ENCODE data around the gene ATAD1.

ATAD1 gene

GRCh38 chr10:87724789-87725188 is 93.2 kb downstream of the ATAD1 start:
- Histone ChIP-seq H3K27me3 (ENCODE audit: insufficient read depth, poor library complexity, severe bottlenecking) (no peaks in the 10 kb centered on the region), H3K27ac (ENCODE audit: poor library complexity, severe bottlenecking) (no peak overlapping the region), H3K9me3 (ENCODE audit: severe bottlenecking) (no peaks in the 10 kb centered on the region), H3K4me1 (ENCODE audit: insufficient read depth, poor library complexity, severe bottlenecking) (no peaks in the 10 kb centered on the region), H3K36me3 (ENCODE audit: low read depth) (no peaks in the 10 kb centered on the region), H3K4me3 (ENCODE audit: severe bottlenecking) (no peak overlapping the region)
- DNase-seq (ENCODE audit: low spot score) (no peak), ATAC-seq (ENCODE audit: low read depth) (no peak)
- TF ChIP-seq CTCF (IDR thresholded peaks at IDR 0.05; ENCODE audit: poor library complexity, severe bottlenecking), result no peak

- Histone ChIP-seq H3K36me3 (ENCODE audit: low read depth) (no peaks in the 10 kb centered on the region), H3K27ac (ENCODE audit: poor library complexity, severe bottlenecking) (no peak overlapping the region), H3K4me3 (ENCODE audit: severe bottlenecking) (no peak overlapping the region), H3K9me3 (ENCODE audit: severe bottlenecking) (no peaks in the 10 kb centered on the region), H3K27me3 (ENCODE audit: insufficient read depth, poor library complexity, severe bottlenecking) (no peaks in the 10 kb centered on the region), H3K4me1 (ENCODE audit: insufficient read depth, poor library complexity, severe bottlenecking) (no peaks in the 10 kb centered on the region)
- no peak for TF ChIP-seq CTCF (IDR thresholded peaks at IDR 0.05; ENCODE audit: poor library complexity, severe bottlenecking)
- no peak for DNase-seq (ENCODE audit: low spot score)
- ATAC-seq (ENCODE audit: low read depth), result peak; percentile 35; the same call in 2 of the 3 replicates
These were observed 94.5 kb downstream of the ATAD1 start for GRCh38 chr10:87723500-87723899.

- Histone ChIP-seq H3K36me3 (ENCODE audit: low read depth) (no peaks in the 10 kb centered on the region), H3K4me1 (ENCODE audit: insufficient read depth, poor library complexity, severe bottlenecking) (no peaks in the 10 kb centered on the region), H3K27me3 (ENCODE audit: insufficient read depth, poor library complexity, severe bottlenecking) (no peaks in the 10 kb centered on the region), H3K9me3 (ENCODE audit: severe bottlenecking) (no peaks in the 10 kb centered on the region), H3K27ac (ENCODE audit: poor library complexity, severe bottlenecking) (no peak overlapping the region), H3K4me3 (ENCODE audit: severe bottlenecking) (no peak overlapping the region)
- DNase-seq (ENCODE audit: low spot score) (no peak), ATAC-seq (ENCODE audit: low read depth) (no peak)
- no peak for TF ChIP-seq CTCF (IDR thresholded peaks at IDR 0.05; ENCODE audit: poor library complexity, severe bottlenecking)
These were observed 95.3 kb downstream of the ATAD1 start for GRCh38 chr10:87722716-87723115.

GRCh38 chr10:87721781-87722180 is 96.2 kb downstream of the ATAD1 start:
- DNase-seq (ENCODE audit: low spot score) (no peak), ATAC-seq (ENCODE audit: low read depth) (no peak)
- H3K36me3 ChIP-seq (ENCODE audit: low read depth), result no peaks in the 10 kb centered on the region
- no peak overlapping the region for H3K4me3 ChIP-seq (ENCODE audit: severe bottlenecking)
- H3K27me3 ChIP-seq (ENCODE audit: insufficient read depth, poor library complexity, severe bottlenecking), result no peaks in the 10 kb centered on the region
- no peaks in the 10 kb centered on the region for H3K4me1 ChIP-seq (ENCODE audit: insufficient read depth, poor library complexity, severe bottlenecking)
- TF ChIP-seq CTCF (IDR thresholded peaks at IDR 0.05; ENCODE audit: poor library complexity, severe bottlenecking), result no peak
- H3K27ac ChIP-seq (ENCODE audit: poor library complexity, severe bottlenecking), result no peak overlapping the region
- H3K9me3 ChIP-seq (ENCODE audit: severe bottlenecking), result no peaks in the 10 kb centered on the region

GRCh38 chr10:87720665-87721064 is 97.4 kb downstream of the ATAD1 start:
- no peak for TF ChIP-seq CTCF (IDR thresholded peaks at IDR 0.05; ENCODE audit: poor library complexity, severe bottlenecking)
- H3K4me1 ChIP-seq (ENCODE audit: insufficient read depth, poor library complexity, severe bottlenecking), result no peaks in the 10 kb centered on the region
- ATAC-seq (ENCODE audit: low read depth) (no peak), DNase-seq (ENCODE audit: low spot score) (no peak)
- no peak overlapping the region for H3K4me3 ChIP-seq (ENCODE audit: severe bottlenecking)
- no peaks in the 10 kb centered on the region for H3K9me3 ChIP-seq (ENCODE audit: severe bottlenecking)
- no peaks in the 10 kb centered on the region for H3K36me3 ChIP-seq (ENCODE audit: low read depth)
- no peak overlapping the region for H3K27ac ChIP-seq (ENCODE audit: poor library complexity, severe bottlenecking)
- H3K27me3 ChIP-seq (ENCODE audit: insufficient read depth, poor library complexity, severe bottlenecking), result no peaks in the 10 kb centered on the region
